HG03520 (cell line): ENCODE measurements around the gene HMG20A.

Experiments
- ATAC-seq: cut with Tn5 transposase; IDR thresholded peaks from one replicate; pipeline ENCODE4 v1.9.1; 2021; ENCODE audit warnings: mild to moderate bottlenecking, moderate library complexity; ENCODE audit not compliant: unreplicated experiment

The HMG20A gene

GRCh38 chr15:77426377-77426776, 5.7 kb downstream of the HMG20A start:
- no peak for ATAC-seq

DNA sequence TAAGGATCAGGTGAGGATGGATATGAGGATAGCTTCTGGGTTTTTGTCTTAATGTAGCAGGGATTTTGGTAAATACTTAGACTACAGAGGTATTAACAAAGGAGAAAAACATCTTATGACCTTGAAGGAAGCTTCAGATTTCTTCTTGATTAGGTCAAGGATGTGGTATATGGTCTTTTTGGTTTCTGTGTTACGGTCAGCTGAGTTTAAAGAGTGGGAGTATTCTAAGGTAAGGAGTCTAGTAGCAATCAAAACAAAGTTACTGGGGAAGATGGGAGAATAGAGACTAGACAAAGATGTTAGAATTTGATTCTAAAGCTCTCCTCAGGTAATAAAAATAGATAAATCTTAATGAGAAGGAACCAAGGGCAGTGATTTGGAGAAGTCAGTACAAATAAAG, 6.2 kb downstream of the HMG20A start:
- ATAC-seq = no peak

GRCh38 chr15:77430213-77430612, 9.5 kb downstream of the HMG20A start:
- ATAC-seq = no peak

DNA sequence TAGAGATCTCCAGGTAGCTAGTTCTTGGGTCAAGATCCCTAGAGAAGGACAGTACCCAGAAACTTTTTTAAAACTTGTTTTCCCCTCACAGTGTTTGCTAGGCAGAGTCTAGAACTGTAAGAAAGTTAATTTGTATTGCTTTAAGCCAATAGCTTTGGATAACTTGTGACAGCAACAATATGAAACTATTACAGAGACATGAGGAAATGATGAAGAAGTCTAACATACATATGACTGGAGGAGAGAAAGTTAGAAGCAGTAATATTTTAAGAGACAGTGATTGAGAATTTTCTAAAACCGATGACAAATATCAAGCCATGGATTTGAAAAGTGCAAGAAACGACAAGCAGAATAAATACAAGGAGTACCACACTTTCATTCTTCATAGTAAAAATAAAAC, 10.0 kb downstream of the HMG20A start:
- no peak for ATAC-seq

- no peak for ATAC-seq
These were observed 16.1 kb downstream of the HMG20A start for GRCh38 chr15:77436822-77437221.

GRCh38 chr15:77437264-77437663, 16.6 kb downstream of the HMG20A start:
- no peak for ATAC-seq

DNA sequence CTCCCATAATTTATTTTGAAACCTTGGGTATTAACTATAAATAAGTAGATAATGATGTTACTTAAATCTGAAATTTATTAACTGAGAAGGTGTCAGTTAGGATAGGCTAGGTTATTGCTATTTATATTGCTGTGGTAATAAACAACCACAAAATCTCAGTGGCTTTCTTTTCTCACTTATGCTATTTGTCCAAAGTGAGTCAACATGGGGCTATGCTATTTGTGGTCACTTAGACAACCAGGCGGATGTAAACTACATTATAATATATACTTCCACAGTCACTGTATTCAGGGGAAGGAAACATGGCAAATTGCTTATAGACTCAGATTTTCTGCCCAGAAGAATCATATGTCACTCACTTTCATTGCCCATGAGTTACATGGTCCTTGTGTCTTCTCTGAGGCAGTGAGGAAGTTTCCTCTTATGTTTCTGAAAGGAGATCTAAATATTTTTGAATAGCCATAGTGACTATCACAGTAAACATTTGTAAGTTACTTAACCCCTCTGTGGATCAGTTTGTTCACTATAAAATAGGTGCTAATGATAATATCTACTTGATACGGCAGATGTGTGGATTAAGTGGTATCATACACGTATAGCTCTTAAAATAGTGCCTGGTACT, 19.8 kb downstream of the HMG20A start:
- peak; percentile 60 for ATAC-seq

- ATAC-seq = no peak
These were observed 26.2 kb downstream of the HMG20A start for GRCh38 chr15:77446840-77447390.

DNA sequence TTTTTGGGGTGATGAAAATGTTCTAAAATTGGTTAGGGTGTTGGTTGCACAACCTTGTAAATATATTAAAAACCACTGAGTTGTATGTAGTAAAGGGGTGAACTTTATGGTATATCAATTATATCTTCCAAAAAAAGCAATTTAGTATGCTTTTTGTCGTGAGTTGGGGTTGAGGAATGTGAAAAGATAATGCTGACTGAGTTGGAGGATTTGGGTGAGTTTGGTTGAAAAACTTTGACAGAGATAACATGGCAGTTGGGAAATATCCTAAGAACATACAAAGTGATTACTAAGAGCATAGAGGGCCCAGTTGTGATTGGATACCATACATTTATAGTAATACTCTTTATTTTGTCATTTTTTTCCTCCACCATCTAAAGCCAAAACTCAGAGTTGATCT, 33.6 kb downstream of the HMG20A start:
- ATAC-seq = no peak

DNA sequence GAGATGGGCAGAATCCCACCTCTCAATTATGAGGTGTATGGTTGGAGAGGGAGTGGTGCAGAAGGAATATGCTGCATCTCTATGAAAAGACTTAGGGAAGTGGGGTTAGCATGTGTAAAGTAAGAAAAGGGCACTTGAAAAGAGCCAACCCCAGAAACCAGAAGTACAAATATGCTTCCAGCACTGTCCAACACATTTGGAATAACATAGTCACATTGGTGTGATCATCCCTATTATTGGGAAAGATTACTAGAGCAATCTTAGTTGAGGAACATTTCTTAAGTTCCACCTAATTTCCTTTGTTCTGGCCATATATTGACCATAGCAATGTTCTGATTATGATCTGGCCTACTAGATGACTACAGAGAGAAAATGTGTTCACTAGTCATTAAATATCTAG, 34.3 kb downstream of the HMG20A start:
- ATAC-seq = no peak

DNA sequence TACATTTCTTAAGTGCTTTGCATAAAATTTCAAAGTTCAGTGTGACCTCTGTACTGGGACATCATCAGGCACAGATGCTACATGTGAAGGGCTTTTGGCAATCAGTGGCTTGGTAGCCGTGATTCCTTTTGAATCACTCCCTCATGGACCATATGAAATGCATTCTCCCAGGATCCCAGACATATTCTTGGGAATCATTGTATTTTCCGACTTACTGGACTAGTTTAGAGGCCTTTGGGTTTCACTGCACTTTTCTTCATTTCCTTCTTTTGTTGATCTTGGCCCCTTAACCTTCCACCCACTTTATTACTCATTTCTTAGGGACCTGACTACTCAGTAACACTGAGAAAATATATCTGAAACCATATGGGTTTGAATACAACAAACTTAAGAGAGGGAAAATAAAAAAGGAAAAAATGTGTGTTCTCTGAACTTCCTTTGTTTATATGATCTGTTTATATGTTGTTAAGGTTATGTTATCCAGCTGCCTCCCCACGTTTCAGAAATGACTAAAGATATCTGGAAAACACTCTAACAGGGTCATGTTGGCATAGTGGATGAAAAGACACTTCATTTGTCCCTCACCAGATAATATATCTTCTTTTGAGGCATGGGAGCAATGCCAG, 35.1 kb downstream of the HMG20A start:
- no peak for ATAC-seq

DNA sequence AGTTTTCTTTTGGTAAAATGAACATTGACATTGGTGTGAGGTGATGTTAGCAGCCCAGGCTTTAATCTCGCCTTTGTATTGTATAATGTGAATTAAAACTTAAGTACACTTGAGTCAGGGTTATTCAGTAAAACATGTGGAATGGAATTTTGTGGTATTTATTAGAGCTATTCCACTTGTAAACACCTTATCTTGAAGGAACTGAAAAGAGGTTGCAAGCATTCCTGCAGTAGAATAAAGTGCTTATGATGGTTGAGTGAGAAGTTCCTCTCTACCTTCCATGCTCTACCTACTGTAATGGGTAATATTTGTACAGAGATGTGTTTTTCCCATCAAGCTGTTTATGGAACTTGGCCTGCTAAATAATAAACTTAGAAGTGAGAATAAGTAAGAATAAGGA, 36.1 kb downstream of the HMG20A start:
- no peak for ATAC-seq

DNA sequence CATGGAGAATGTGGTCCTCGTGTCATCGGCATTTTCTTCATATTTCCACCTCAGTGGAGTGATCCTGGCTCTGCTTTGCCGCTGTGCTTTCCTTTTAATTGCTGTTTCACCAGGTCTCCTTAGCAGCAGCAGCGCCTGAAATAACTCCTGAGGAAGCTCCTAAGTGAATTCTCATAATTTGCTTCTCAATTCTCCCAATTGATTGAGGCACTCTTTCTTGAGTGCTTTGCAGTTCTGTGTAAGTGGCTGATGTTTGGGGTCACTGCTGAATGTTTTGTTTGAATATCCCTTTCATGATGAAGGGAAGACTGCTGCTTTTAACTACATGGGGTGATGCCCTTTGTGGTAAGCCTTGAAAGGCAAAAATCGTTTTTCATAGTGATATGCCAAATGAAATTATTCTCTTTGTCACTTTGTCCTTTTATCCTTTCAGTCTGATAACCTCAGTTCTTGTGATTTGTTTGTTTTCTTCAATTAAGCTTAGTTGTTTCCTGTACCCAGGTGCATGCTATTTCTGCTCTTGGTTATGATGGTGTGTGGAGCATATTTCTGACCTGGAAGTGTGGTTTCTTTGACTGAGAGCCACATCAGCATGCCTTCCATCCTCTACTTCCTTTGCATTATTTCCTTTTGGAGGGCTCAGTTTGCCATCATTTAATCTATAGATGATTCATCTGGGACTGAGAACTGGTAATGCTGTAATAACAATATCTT, 36.7 kb downstream of the HMG20A start:
- no peak for ATAC-seq

- no peak for ATAC-seq
These were observed 37.2 kb downstream of the HMG20A start for GRCh38 chr15:77457905-77458265.

DNA sequence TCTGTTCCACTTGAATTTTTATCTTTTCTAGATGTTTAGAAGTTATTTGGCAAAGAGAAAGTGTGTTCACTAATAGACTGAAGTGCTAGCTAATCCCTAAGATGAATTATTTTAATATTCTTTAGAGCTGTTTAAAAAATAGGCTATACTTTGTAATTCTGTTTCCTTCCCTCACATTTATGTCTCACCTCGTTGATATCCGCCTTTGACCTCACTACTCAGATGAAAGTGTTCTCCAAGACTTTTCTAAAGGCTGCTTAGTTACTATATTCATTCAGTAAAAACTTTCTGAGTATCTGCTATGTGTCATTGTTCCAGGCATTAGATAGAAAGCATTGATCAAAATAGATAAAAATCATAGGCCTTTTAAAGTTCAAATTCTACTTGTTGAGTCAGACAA, 38.3 kb downstream of the HMG20A start:
- no peak for ATAC-seq

DNA sequence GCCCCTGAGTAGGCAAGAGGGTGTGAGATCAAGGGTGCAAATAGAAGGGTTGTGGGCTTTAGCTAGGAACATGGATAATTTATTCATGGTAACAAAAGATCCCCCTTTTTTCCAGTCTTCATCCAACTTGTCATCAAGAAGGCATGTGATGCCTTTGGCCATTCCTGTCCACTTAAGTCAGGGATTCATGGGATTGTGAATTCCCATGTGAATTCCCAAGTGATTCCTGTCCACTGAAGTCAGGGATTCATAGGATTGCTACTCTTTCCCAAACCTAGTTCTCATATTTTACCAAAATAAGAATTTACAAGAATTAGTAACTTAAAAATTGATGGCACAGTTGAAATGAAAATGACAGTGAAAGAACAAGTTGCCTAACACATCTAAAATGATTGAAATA, 40.8 kb downstream of the HMG20A start:
- no peak for ATAC-seq

GRCh38 chr15:77464129-77464865, 43.6 kb downstream of the HMG20A start:
- no peak for ATAC-seq

DNA sequence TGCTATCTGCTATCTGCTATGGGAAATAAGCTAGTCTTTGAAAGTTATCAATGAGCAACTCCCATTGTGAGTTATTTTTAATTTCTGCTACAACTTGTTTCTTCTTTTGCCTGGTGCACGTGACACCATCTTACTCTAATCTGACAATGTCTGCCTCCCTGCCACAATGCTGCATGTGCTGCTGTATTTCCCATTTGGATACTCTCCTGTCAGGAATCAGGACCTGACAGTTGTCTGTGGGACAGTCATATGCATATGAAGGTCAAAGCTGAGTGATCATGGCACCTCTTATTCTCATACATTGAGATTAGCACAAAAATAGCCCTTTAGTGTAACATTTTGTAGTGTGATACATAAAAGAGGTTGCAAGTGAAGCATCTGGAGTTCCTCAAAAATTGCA, 45.8 kb downstream of the HMG20A start:
- no peak for ATAC-seq

- no peak for ATAC-seq
These were observed 48.2 kb downstream of the HMG20A start for GRCh38 chr15:77468896-77469295.

GRCh38 chr15:77470235-77470634, 49.5 kb downstream of the HMG20A start:
- no peak for ATAC-seq

DNA sequence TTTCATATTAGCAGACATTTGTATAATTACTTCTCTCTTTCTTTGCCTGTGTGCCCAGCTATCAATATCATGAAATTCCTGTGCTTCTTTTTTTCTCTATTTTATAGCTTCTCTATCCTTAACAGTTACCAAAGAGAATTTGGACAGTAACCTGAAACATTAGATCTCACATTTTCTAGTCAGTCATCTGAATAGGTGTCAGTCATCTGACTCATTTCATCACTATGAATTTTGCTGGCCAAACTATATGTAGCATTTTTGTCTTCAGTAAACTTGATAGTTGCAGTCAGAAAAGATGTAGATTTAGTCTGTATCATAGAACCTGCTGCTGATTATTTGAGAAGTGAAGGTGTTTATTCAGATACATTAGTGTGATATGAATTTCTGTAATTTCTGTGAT, 52.6 kb downstream of the HMG20A start:
- ATAC-seq = no peak
